Thyroid gland (tissue), 4 donors: ENCODE measurements around the gene ARFGAP3.

Experiments used
- CTCF ChIP-seq, 6 experiments: fragments of 200-600 bp in 3 of 6; fragments of 450-650 bp in 3 of 6; sonication (generic) in 3 of 6; IDR thresholded peaks; one replicate each; pipeline ENCODE4 v1.5.1; 2016 to 2019; ENCODE audit warnings: antibody characterized with exemption in 6 of 6, mild to moderate bottlenecking in 2 of 6, inconsistent platforms in 1 of 6, moderate library complexity in 1 of 6
- POLR2A ChIP-seq, 2 donors: fragments of 450-650 bp; IDR thresholded peaks; one replicate each; pipeline ENCODE4 v1.6.1; 2017; ENCODE audit warnings: antibody characterized with exemption in 2 of 2, mild to moderate bottlenecking in 2 of 2, moderate library complexity in 1 of 2

GRCh38 chr22:42866100-42866499, 9.0 kb upstream of the ARFGAP3 start:
- TF ChIP-seq CTCF (IDR thresholded peaks at IDR 0.05), result no peak
- TF ChIP-seq POLR2A (IDR thresholded peaks at IDR 0.05), result no peak
